ENCODE data around the gene NCOA5. TPM values are rescaled to one million over a fixed set of nuclear protein-coding genes. Genes with fewer than 3 reads are reported as not detected.
"Not testable (repeated sequence)": the region's sequence is repeated elsewhere in the genome, so short reads cannot be mapped to it uniquely, and the experiment has no call there.

Gene NCOA5
- total RNA-seq, 1 experiment from 2014 or later: 26.9 TPM

DNA sequence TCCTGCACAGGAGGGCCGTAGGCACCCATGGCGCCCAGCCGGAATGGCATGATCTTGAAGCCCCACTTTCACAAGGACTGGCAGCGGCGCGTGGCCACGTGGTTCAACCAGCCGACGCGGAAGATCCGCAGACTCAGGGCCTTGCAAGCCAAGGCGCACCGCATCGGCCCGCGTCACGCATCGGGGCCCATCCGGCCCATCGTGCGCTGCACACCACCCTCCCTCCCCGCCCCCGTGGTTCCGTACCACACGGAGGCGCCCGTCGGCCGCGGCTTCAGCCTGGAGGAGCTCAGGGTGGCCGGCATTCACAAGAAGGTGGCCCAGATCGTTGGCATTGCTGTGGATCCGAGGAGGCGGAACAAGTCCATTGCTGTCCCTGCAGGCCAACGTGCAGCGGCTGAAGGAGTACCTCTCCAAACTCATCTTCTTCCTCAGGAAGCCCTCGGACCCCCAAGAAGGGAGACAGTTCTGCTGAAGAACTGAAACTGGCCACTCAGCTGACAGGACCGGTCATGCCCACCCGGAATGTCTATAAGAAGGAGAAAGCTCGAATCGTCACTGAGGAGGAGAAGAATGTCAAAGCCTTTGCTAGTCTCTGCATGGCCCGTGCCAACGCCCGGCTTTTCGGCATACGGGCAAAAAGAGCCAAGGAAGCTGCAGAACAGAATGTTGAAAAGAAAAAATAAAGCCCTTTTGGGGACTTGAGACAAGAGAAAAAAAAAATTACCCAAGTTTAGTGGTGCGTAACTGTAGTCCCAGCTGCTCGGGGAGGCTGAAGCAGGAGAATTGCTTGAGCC is 9.9 kb upstream of the NCOA5 start:
- no peaks in the 10 kb centered on the region for H3K9me2 ChIP-seq (replicated peaks; ENCODE audit: low read length)
- no peak for ATAC-seq
- no peaks in the 10 kb centered on the region for H3K36me3 ChIP-seq (ENCODE audit: low read depth, low read length)
- H3K9me3 ChIP-seq (ENCODE audit: low read length): no peaks in the 10 kb centered on the region
- no peak overlapping the region for H3K4me2 ChIP-seq (ENCODE audit: low read length)
- no peak overlapping the region for H3K9ac ChIP-seq (ENCODE audit: low read length)
- H3K79me2 ChIP-seq (ENCODE audit: low read length): no peaks in the 10 kb centered on the region
- TF ChIP-seq EZH2phosphoT487 (IDR thresholded peaks at IDR 0.05; ENCODE audit: borderline replicate concordance, low read length) (no peak), EZH2 (IDR thresholded peaks at IDR 0.05; ENCODE audit: low read length, unreplicated experiment) (no peak)
- TF ChIP-seq, protein P1, sequence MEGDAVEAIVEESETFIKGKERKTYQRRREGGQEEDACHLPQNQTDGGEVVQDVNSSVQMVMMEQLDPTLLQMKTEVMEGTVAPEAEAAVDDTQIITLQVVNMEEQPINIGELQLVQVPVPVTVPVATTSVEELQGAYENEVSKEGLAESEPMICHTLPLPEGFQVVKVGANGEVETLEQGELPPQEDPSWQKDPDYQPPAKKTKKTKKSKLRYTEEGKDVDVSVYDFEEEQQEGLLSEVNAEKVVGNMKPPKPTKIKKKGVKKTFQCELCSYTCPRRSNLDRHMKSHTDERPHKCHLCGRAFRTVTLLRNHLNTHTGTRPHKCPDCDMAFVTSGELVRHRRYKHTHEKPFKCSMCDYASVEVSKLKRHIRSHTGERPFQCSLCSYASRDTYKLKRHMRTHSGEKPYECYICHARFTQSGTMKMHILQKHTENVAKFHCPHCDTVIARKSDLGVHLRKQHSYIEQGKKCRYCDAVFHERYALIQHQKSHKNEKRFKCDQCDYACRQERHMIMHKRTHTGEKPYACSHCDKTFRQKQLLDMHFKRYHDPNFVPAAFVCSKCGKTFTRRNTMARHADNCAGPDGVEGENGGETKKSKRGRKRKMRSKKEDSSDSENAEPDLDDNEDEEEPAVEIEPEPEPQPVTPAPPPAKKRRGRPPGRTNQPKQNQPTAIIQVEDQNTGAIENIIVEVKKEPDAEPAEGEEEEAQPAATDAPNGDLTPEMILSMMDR (conservative IDR thresholded peaks at IDR 0.05; ENCODE audit: low read depth, low read length): no peak
- no peak overlapping the region for H3K4me3 ChIP-seq (ENCODE audit: low read length)
- DNase-seq: no peak
- H3F3A ChIP-seq (ENCODE audit: low read length, unreplicated experiment): no peaks in the 10 kb centered on the region
- no peak overlapping the region for H2AFZ ChIP-seq (ENCODE audit: low read length)
- no peak overlapping the region for H3K27ac ChIP-seq (ENCODE audit: low read length)
- H4K20me1 ChIP-seq (ENCODE audit: low read length): no peaks in the 10 kb centered on the region
- POLR2A ChIA-PET (ENCODE audit: unreplicated experiment): no interaction called here
- BruUV-seq (replicated peaks): no TSS peak
- peaks cover 44% of the 10 kb centered on the region for H3K27me3 ChIP-seq (ENCODE audit: low read length)
- intact Hi-C loops (cut with micrococcal nuclease): no loop called here
- no peaks in the 10 kb centered on the region for H3K4me1 ChIP-seq (ENCODE audit: insufficient read depth, low read length)
- CTCF ChIA-PET: interaction anchor here (0.5 kb wide), 1 partner anchor 129 kb away, joined by 3 read pairs; no protein-coding TSS in a partner anchor

DNA sequence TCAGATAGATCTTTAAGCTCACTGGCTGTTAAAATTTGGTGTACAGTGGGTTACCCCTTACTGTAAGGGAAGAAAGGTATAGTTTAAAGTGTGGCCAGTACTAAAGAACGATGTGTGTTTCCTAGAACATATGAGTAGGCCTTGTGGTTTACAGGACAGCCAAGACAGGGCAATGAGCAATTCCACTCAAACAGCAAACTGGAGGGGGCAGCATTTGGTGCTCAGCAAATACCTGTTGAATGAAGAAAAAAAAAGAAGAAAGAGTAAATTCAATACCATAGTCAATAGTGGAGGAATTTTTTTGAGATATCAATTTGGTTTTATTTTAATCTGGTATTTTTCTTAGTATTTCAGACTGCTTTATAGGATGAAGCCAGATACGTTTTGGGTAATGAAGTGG is 3.8 kb upstream of the NCOA5 start:
- H3K4me2 ChIP-seq (ENCODE audit: low read length): no peak overlapping the region
- H3K4me1 ChIP-seq (ENCODE audit: insufficient read depth, low read length): 0 out of 2 replicates have a peak, but pooled peaks cover 4% of the 10 kb centered on the region
- H3K9me3 ChIP-seq (ENCODE audit: low read length): no peaks in the 10 kb centered on the region
- no peaks in the 10 kb centered on the region for H3K9me2 ChIP-seq (replicated peaks; ENCODE audit: low read length)
- TF ChIP-seq, protein P1 (conservative IDR thresholded peaks at IDR 0.05; ENCODE audit: low read depth, low read length): peak; percentile 53
- TF ChIP-seq EZH2phosphoT487 (IDR thresholded peaks at IDR 0.05; ENCODE audit: borderline replicate concordance, low read length) (no peak), EZH2 (IDR thresholded peaks at IDR 0.05; ENCODE audit: low read length, unreplicated experiment) (no peak)
- DNase-seq: peak; percentile 41
- intact Hi-C loops (cut with micrococcal nuclease): no loop called here
- peaks cover 7% of the 10 kb centered on the region for H4K20me1 ChIP-seq (ENCODE audit: low read length)
- no peaks in the 10 kb centered on the region for H3K36me3 ChIP-seq (ENCODE audit: low read depth, low read length)
- H3F3A ChIP-seq (ENCODE audit: low read length, unreplicated experiment): no peaks in the 10 kb centered on the region
- peaks cover 2% of the 10 kb centered on the region for H3K27me3 ChIP-seq (ENCODE audit: low read length)
- no peak overlapping the region for H3K27ac ChIP-seq (ENCODE audit: low read length)
- H3K4me3 ChIP-seq (ENCODE audit: low read length): no peak overlapping the region
- ATAC-seq: no peak
- CTCF ChIA-PET: no interaction called here
- POLR2A ChIA-PET (ENCODE audit: unreplicated experiment): no interaction called here
- H3K79me2 ChIP-seq (ENCODE audit: low read length): peaks cover 10% of the 10 kb centered on the region
- H2AFZ ChIP-seq (ENCODE audit: low read length): no peak overlapping the region
- no peak overlapping the region for H3K9ac ChIP-seq (ENCODE audit: low read length)
- BruUV-seq (replicated peaks): no TSS peak

DNA sequence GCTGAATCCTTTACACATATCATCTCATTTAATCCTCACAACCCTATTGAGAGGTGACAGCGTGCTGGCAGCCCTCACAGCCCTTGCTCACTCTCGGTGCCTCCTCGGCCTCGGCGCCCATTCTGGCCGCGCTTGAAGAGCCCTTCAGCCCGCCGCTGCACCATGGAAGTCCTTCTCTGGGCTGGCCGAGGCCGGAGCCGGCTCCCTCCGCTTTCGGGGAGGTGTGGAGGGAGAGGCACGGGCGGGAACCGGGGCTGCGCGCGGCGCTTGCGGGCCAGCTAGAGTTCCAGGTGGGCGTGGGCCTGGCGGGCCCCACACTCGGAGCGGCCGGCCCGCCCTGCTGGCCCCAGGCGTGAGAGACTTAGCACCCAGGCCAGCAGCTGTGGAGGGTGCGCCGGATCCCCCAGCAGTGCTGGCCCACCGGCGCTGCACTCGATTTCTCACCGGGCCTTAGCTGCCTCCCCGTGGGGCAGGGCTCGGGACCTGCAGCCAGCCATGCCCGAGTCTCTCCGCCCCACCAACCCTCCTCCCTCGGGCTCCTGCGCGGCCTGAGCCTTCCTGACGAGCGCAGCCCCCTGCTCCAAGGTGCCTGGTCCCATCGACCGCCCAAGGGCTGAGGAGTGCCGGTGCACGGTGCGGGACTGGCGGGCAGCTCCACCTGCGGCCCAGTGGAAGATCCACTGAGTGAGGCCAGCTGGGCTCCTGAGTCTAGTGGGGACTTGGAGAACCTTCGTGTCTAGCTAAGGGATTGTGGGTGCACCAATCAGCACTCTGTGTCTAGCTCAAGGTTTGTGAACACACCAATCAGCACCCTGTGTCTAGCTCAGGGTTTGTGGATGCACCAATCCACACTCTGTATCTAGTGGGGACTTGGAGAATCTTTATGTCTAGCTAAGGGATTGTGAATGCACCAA is 2.1 kb upstream of the NCOA5 start:
- H3F3A ChIP-seq (ENCODE audit: low read length, unreplicated experiment); ATAC-seq; POLR2A ChIA-PET (ENCODE audit: unreplicated experiment); H3K9ac ChIP-seq (ENCODE audit: low read length); CTCF ChIA-PET; H3K4me2 ChIP-seq (ENCODE audit: low read length); H3K9me2 ChIP-seq (replicated peaks; ENCODE audit: low read length); H3K27ac ChIP-seq (ENCODE audit: low read length); H2AFZ ChIP-seq (ENCODE audit: low read length); H3K9me3 ChIP-seq (ENCODE audit: low read length); H3K36me3 ChIP-seq (ENCODE audit: low read depth, low read length); DNase-seq; H3K27me3 ChIP-seq (ENCODE audit: low read length); BruUV-seq (replicated peaks); intact Hi-C loops (cut with micrococcal nuclease); H3K4me3 ChIP-seq (ENCODE audit: low read length): not testable (repeated sequence)
- peaks cover 15% of the 10 kb centered on the region for H3K4me1 ChIP-seq (ENCODE audit: insufficient read depth, low read length)
- peaks cover 26% of the 10 kb centered on the region for H3K79me2 ChIP-seq (ENCODE audit: low read length)
- H4K20me1 ChIP-seq (ENCODE audit: low read length): peaks cover 23% of the 10 kb centered on the region
